Uterus (tissue), 4 donors: ENCODE data around the gene ANXA4. TPM values are rescaled to one million over a fixed set of nuclear protein-coding genes. Genes with fewer than 3 reads are reported as not detected.

Source experiments
- DNase-seq, 2 donors: peaks; one replicate each; pipeline ENCODE4 v3.0.0-alpha.2; 2019 to 2020
- H3K27ac ChIP-seq, 2 donors: fragments of 200-600 bp; sonication (generic); 1 replicate in 1 of 2; 2 replicates in 1 of 2; pipeline ENCODE4 v1.5.1; 2016 to 2018
- H3K27me3 ChIP-seq, 2 donors: fragments of 200-600 bp; sonication (generic); one replicate each; pipeline ENCODE4 v1.5.1; 2018 to 2019; ENCODE audit warnings: control low read depth in 1 of 2
- H3K36me3 ChIP-seq, 2 donors: fragments of 200-600 bp; sonication (generic); one replicate each; pipeline ENCODE4 v1.5.1; 2019; ENCODE audit warnings: control low read depth in 1 of 2
- H3K4me1 ChIP-seq, 2 donors: fragments of 200-600 bp; sonication (generic); one replicate each; pipeline ENCODE4 v1.5.1; 2018 to 2019; ENCODE audit warnings: control low read depth in 1 of 2
- H3K4me3 ChIP-seq, 2 donors: fragments of 200-600 bp; sonication (generic); 1 replicate in 1 of 2; 2 replicates in 1 of 2; pipeline ENCODE4 v1.5.1; 2018 to 2019; ENCODE audit warnings: mild to moderate bottlenecking in 1 of 2
- H3K9me3 ChIP-seq, 2 donors: fragments of 200-600 bp; sonication (generic); one replicate each; pipeline ENCODE4 v1.5.1; 2019; ENCODE audit warnings: control low read depth in 1 of 2
- POLR2A ChIP-seq, 2 donors: fragments of 450-650 bp; IDR thresholded peaks; one replicate each; pipeline ENCODE4 v1.6.1; 2016; ENCODE audit warnings: antibody characterized with exemption in 2 of 2, mild to moderate bottlenecking in 1 of 2, moderate library complexity in 1 of 2
- intact Hi-C: fragments of 100-400 bp; cut with DNase I; formaldehyde crosslinking; loops from one replicate; pipeline ENCODE4 v1.15.1; 2023; ENCODE audit warnings: low total_unique reads
- total RNA-seq, 4 donors: library from RNA; depleted of rRNA in 3 of 4; stranded (reverse); fragments of >200 nt in 3 of 4; gene quantifications; one replicate each; pipeline versions ENCODE4 v1.1.0 to v1.2.4, GENCODE V29; 2014 to 2023
- TF ChIP-seq, protein P1 (sequence below), 4 experiments: fragments of 200-600 bp in 2 of 4; fragments of 450-650 bp in 2 of 4; sonication (generic) in 2 of 4; IDR thresholded peaks; one replicate each; pipeline ENCODE4 v1.5.1; 2016 to 2019; ENCODE audit warnings: antibody characterized with exemption in 4 of 4, mild to moderate bottlenecking in 2 of 4, moderate library complexity in 1 of 4
- donor health status: DM: yes; HTN: yes; CAD: no.

The ANXA4 gene
- total RNA-seq, 4 donors from 2014 or later, result 17.4 to 78.5 (median 32.4) TPM

DNA sequence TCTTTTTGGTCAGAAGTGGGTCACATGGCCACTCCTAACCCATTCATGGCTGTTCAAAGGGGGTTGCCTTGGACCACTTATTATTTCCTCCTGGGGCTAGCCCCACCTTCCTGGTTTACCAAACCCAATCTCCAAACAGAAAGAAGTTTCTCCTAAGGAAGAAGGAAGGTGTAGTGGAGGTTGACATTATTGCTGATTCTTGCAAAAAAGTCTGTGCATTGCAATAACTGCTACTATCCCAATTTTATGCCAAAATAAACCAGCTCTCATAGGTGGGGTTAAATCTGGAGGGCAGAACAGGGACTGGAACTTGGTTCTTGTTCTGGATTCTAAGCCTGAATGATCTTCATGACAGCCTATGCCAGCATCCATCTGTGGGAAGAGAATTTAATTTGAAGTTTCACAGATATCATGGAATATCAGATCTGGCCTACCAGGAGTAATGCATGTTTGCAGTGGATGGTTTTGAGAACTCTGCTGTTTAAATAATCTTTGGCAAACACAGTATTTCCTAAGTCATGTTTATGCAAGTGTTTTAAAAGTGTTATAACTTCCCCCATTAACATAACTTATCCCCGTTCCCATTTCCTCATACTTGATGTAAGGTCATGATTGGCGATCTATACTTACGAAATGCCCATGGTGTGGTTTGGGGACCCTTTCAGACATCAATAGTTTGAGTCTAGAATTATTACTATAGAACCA lies 11.9 kb downstream of the ANXA4 start:
- TF ChIP-seq POLR2A (IDR thresholded peaks at IDR 0.05), result no peak
- TF ChIP-seq, protein P1, sequence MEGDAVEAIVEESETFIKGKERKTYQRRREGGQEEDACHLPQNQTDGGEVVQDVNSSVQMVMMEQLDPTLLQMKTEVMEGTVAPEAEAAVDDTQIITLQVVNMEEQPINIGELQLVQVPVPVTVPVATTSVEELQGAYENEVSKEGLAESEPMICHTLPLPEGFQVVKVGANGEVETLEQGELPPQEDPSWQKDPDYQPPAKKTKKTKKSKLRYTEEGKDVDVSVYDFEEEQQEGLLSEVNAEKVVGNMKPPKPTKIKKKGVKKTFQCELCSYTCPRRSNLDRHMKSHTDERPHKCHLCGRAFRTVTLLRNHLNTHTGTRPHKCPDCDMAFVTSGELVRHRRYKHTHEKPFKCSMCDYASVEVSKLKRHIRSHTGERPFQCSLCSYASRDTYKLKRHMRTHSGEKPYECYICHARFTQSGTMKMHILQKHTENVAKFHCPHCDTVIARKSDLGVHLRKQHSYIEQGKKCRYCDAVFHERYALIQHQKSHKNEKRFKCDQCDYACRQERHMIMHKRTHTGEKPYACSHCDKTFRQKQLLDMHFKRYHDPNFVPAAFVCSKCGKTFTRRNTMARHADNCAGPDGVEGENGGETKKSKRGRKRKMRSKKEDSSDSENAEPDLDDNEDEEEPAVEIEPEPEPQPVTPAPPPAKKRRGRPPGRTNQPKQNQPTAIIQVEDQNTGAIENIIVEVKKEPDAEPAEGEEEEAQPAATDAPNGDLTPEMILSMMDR (IDR thresholded peaks at IDR 0.05), result no peak
- no peak overlapping the region for H3K4me3 ChIP-seq
- peaks cover 3 to 6% of the 10 kb centered on the region in 2 donors for H3K4me1 ChIP-seq
- intact Hi-C loops, result no loop called here
- peak overlapping the region; percentile 59 to 80 for H3K27ac ChIP-seq
- no peaks in the 10 kb centered on the region for H3K36me3 ChIP-seq
- H3K9me3 ChIP-seq, result no peaks in the 10 kb centered on the region
- no peak for DNase-seq
- H3K27me3 ChIP-seq, result no peaks in the 10 kb centered on the region

DNA sequence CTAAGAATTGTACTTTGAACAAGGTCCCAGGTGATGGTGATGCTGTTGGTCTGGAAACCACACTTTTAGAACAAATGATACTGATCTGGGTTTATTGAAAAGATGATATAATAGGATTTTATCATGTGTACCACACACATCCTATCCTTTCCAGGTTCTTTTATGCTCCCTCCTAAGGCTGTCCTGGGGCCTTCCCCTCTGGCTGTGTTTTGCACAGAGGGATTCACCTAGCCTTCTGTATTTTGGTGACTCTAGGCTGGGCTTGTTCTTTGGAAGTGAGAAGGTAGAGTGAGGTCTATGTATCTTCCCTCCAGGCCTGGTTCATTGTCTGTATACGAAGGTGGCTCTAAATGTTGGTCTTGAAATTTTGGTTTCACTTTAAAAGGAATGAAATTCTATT lies 12.7 kb downstream of the ANXA4 start:
- no peak for DNase-seq
- peak overlapping the region; percentile 59 to 80 for H3K27ac ChIP-seq
- H3K36me3 ChIP-seq, result no peaks in the 10 kb centered on the region
- intact Hi-C loops, result no loop called here
- H3K9me3 ChIP-seq, result no peaks in the 10 kb centered on the region
- TF ChIP-seq, protein P1 (IDR thresholded peaks at IDR 0.05), result no peak
- no peak for TF ChIP-seq POLR2A (IDR thresholded peaks at IDR 0.05)
- peak overlapping the region in 1 of 2 donors; percentile 10 for H3K4me3 ChIP-seq
- no peaks in the 10 kb centered on the region for H3K27me3 ChIP-seq
- H3K4me1 ChIP-seq, result peaks cover 3 to 6% of the 10 kb centered on the region in 2 donors

DNA sequence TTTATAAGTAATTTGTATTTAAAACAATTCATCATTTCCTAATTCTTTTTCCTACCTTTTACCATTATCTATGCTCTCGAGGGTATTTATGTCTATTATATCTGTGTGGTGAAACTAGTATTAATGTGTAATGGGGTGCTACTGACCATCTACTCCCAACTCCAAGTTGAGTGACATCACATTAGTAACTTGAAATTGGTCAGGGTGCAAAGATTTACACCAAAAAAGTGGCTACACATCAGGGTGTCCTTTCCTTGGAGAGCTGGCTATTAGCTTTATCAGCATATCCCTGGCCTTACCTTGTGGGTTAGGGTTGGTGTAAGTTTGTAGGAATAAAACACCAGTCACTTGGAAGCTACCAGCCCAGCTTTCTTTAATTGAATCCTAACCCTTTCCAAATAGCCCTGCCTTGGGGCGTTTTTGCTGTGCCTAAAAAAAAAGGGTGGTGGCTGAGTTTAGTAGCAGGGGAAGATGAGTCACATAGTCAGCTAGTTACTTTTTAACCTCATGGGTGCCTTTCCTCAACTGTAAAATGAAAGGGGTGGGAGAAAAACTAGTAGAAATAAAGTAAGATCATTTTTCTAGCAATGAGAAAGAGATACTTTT lies 14.0 kb downstream of the ANXA4 start:
- no peak for DNase-seq
- H3K36me3 ChIP-seq, result no peaks in the 10 kb centered on the region
- H3K4me1 ChIP-seq, result peaks cover 3 to 6% of the 10 kb centered on the region in 2 donors
- peak overlapping the region; percentile 59 to 80 for H3K27ac ChIP-seq
- TF ChIP-seq POLR2A (IDR thresholded peaks at IDR 0.05), result no peak
- TF ChIP-seq, protein P1 (IDR thresholded peaks at IDR 0.05), result no peak
- H3K27me3 ChIP-seq, result no peaks in the 10 kb centered on the region
- no peak overlapping the region for H3K4me3 ChIP-seq
- no peaks in the 10 kb centered on the region for H3K9me3 ChIP-seq
- intact Hi-C loops, result no loop called here

DNA sequence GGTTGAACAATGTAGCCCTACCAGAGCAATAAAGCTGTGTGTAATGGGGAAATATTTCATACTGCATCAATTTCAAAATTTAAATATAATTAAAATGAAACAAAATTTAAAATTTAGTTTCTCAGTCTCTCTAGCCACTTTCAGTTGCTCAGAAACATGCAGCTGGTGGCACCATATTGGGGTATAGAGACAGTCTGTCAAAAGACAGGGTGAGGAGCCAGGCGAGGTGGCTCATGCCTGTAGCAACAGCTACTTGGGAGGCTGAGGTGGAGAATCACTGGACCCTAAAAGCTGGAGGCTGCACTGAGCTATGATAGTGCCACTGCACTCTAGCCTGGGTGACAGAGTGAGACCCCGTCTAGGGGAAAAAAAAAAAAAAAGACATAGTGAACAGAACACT lies 20.1 kb downstream of the ANXA4 start:
- H3K9me3 ChIP-seq, result no peaks in the 10 kb centered on the region
- H3K27ac ChIP-seq, result no peak overlapping the region
- no peak for DNase-seq
- no peak overlapping the region for H3K4me3 ChIP-seq
- no peaks in the 10 kb centered on the region for H3K27me3 ChIP-seq
- no peak for TF ChIP-seq POLR2A (IDR thresholded peaks at IDR 0.05)
- TF ChIP-seq, protein P1 (IDR thresholded peaks at IDR 0.05), result no peak
- H3K36me3 ChIP-seq, result no peaks in the 10 kb centered on the region
- peaks cover 0 to 3% of the 10 kb centered on the region in 2 donors for H3K4me1 ChIP-seq
- intact Hi-C loops, result no loop called here
